ENCODE measurements around the gene POC1A. TPM values are rescaled to one million over a fixed set of nuclear protein-coding genes. Genes with fewer than 3 reads are reported as not detected.

POC1A gene
- total and polyA plus RNA-seq, 7 donors, result 0.66 to 15.8 (median 1.7) TPM

DNA sequence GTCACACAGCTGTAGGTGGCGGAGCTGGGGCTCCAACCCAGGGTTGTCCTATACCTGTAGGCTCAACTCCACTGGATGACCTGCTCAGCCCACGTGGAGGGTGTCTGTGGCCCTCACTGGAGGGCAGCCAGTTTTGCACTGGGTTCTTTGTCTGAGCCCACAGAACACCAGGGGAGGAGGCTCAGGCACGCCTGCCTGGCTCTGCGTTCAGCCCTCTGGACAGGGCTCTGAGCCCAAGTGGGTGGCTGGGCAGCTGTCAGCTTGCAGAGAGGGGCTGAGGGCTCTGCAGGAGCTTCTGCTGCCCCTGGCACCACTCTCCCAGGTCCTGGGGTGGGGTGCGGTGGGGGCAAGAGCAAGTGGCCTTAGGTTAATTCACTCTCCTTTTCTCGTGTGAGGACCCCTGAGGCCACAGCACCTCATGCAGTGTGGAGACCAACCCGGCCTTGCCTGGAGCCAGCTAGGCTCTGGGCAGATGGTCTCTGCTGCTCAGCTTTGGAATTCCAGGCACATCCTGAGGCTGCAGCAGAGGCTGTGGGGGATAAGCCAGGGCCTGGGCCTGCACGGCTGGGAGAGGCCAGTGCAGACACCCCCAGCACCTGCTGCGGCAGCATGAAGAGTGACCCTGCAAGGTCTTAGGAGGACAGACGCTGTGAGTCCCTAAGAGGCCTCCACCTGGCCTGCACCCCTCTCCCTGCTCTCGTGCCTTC lies 121.4 kb downstream of the POC1A start:
- no peak for DNase-seq
- Histone ChIP-seq H3K4me3 (no peak overlapping the region), H3K36me3 (no peaks in the 10 kb centered on the region), H3K4me1 (no peaks in the 10 kb centered on the region), H3K9me3 (no peaks in the 10 kb centered on the region), H3K27me3 (no peaks in the 10 kb centered on the region), H3K27ac (no peak overlapping the region)
- TF ChIP-seq, protein P1, sequence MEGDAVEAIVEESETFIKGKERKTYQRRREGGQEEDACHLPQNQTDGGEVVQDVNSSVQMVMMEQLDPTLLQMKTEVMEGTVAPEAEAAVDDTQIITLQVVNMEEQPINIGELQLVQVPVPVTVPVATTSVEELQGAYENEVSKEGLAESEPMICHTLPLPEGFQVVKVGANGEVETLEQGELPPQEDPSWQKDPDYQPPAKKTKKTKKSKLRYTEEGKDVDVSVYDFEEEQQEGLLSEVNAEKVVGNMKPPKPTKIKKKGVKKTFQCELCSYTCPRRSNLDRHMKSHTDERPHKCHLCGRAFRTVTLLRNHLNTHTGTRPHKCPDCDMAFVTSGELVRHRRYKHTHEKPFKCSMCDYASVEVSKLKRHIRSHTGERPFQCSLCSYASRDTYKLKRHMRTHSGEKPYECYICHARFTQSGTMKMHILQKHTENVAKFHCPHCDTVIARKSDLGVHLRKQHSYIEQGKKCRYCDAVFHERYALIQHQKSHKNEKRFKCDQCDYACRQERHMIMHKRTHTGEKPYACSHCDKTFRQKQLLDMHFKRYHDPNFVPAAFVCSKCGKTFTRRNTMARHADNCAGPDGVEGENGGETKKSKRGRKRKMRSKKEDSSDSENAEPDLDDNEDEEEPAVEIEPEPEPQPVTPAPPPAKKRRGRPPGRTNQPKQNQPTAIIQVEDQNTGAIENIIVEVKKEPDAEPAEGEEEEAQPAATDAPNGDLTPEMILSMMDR (IDR thresholded peaks at IDR 0.05), result no peak
- no peak for TF ChIP-seq POLR2AphosphoS5 (IDR thresholded peaks at IDR 0.05)
- TF ChIP-seq EP300 (IDR thresholded peaks at IDR 0.05), result no peak
- TF ChIP-seq POLR2A (IDR thresholded peaks at IDR 0.05), result no peak
- intact Hi-C loops (cut with DNase I), result no loop called here
- 74 to 87% methylated on average over 11 of the region's 11 CpGs for WGBS, 2 donors

DNA sequence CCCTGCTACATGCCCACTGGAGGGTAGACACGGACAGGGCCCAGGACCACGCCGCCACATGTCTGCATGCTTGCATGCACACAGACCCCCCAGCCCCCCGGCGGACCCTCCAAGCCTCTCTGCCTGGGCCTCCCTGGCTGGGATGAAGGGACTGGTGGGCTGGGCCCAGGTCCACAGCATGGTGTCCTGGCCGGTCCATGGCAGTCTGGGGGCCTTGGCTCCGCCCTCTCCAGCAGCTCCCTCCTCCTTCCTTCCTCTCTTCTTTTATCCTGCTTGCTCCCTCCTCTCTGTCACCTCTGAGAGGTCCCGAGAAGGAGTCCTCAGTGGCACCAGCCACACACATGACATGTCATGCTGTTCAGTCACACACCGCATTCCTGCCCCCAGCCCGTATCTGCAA lies 122.3 kb downstream of the POC1A start:
- TF ChIP-seq POLR2A (IDR thresholded peaks at IDR 0.05) (no peak), POLR2AphosphoS5 (IDR thresholded peaks at IDR 0.05) (no peak), EP300 (IDR thresholded peaks at IDR 0.05) (no peak)
- TF ChIP-seq, protein P1 (IDR thresholded peaks at IDR 0.05), result no peak
- Histone ChIP-seq H3K27me3 (no peaks in the 10 kb centered on the region), H3K4me1 (no peaks in the 10 kb centered on the region), H3K4me3 (no peak overlapping the region), H3K27ac (no peak overlapping the region), H3K9me3 (no peaks in the 10 kb centered on the region), H3K36me3 (no peaks in the 10 kb centered on the region)
- WGBS, 2 donors, result 88 to 95% methylated on average over 10 of the region's 10 CpGs
- DNase-seq, result no peak
- intact Hi-C loops (cut with DNase I), result no loop called here

DNA sequence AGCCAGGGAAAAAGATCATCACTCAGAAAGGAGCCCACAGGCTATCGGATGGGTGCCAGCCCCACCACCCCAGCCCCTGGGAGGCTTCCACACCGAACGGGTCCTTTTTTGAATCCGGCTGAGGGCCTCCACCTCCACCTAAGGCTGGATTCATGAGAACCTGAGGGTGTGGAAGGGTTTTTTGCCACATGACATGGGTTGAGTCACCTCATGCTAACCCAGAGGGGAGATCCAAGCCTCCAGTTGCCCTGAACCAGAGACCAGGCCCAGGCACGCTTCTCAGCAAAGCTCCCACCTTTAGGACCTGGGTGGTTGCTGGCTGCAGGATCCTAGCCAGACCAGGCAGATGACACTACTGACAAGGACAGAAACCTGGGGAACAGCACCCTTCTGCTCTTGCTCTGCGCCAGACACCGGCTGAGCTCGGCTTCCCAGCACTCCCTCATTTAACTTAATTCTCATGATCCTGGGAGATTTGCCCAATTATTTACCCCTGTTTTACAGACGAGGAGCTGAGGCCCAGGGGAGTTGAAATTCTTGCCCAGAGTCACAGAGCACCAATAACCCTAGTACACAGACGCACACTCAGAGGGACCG lies 123.4 kb downstream of the POC1A start:
- TF ChIP-seq POLR2A (IDR thresholded peaks at IDR 0.05) (no peak), POLR2AphosphoS5 (IDR thresholded peaks at IDR 0.05) (no peak), EP300 (IDR thresholded peaks at IDR 0.05) (no peak)
- H3K27me3 ChIP-seq, result no peaks in the 10 kb centered on the region
- intact Hi-C loops (cut with DNase I), result no loop called here
- no peaks in the 10 kb centered on the region for H3K4me1 ChIP-seq
- no peaks in the 10 kb centered on the region for H3K9me3 ChIP-seq
- H3K36me3 ChIP-seq, result no peaks in the 10 kb centered on the region
- H3K4me3 ChIP-seq, result no peak overlapping the region
- no peak for DNase-seq
- no peak overlapping the region for H3K27ac ChIP-seq
- 89 to 94% methylated on average over 11 of the region's 11 CpGs for WGBS, 2 donors

DNA sequence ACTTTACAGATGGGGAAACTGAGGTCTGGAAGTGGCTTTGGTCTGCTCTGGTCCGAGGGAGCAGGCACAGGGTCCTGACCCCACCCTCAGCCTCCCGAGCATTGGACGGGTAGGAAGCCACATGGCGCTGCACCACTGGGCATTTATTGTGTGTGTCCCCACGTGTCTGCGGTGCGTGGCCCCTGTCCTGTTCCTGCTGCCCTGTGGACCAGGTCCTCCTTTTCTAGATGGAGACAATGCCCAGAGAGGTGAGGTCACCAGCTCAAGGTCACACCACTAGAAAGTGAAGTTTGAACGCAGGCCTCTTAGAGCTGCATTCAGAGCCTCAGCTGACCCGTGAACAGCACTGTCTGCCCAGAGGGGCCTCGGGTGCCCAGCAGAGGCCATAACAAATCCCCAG lies 124.7 kb downstream of the POC1A start:
- no peak for DNase-seq
- Histone ChIP-seq H3K27ac (no peak overlapping the region), H3K9me3 (no peaks in the 10 kb centered on the region), H3K4me3 (no peak overlapping the region), H3K4me1 (no peaks in the 10 kb centered on the region), H3K36me3 (no peaks in the 10 kb centered on the region), H3K27me3 (no peaks in the 10 kb centered on the region)
- TF ChIP-seq POLR2A (IDR thresholded peaks at IDR 0.05) (no peak), POLR2AphosphoS5 (IDR thresholded peaks at IDR 0.05) (no peak), EP300 (IDR thresholded peaks at IDR 0.05) (no peak)
- TF ChIP-seq, protein P1 (IDR thresholded peaks at IDR 0.05), result no peak
- 91 to 92% methylated on average over 10 of the region's 10 CpGs for WGBS, 2 donors
- intact Hi-C loops (cut with DNase I), result no loop called here

DNA sequence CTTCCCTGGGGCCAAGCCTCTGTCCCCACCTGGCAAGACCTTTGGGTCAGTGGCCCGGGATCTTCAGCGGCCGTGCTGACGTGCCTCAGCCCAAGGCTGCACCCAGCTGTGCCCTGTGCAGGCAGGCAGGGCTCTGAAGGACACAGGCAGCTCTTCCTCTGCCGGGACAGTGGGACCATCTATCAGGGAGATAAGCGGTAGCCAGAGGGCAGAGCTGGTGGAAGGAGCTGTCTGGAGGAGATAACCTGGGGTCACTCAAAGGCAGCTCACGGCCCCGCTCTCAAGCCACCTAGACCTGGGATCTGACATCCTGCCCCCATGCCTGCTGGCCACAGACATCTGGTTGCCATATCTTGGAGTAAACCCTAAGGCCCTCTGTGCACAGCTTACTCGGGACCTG lies 125.2 kb downstream of the POC1A start:
- Histone ChIP-seq H3K27me3 (no peaks in the 10 kb centered on the region), H3K4me1 (no peaks in the 10 kb centered on the region), H3K9me3 (no peaks in the 10 kb centered on the region), H3K36me3 (no peaks in the 10 kb centered on the region), H3K4me3 (no peak overlapping the region), H3K27ac (no peak overlapping the region)
- 86 to 89% methylated on average over 9 of the region's 9 CpGs for WGBS, 2 donors
- intact Hi-C loops (cut with DNase I), result no loop called here
- DNase-seq, result no peak
- TF ChIP-seq POLR2A (IDR thresholded peaks at IDR 0.05) (no peak), POLR2AphosphoS5 (IDR thresholded peaks at IDR 0.05) (no peak), EP300 (IDR thresholded peaks at IDR 0.05) (no peak)
- TF ChIP-seq, protein P1 (IDR thresholded peaks at IDR 0.05), result no peak
